SK-N-SH (cell line): ENCODE results near the gene COPE. TPM values are rescaled to one million over a fixed set of nuclear protein-coding genes. Genes with fewer than 3 reads are reported as not detected.

Source experiments
- CTCF ChIA-PET: fragments of 300-600, 350-600 bp; formaldehyde crosslinking; extraction: SDS; loops from one replicate; lab custom pipeline; 2021; lab: Yijun Ruan, JAX
- POLR2A ChIA-PET: fragments of 350-600 bp; sonication (Branson Sonifier 250); formaldehyde crosslinking; extraction: SDS; loops from one replicate; lab custom pipeline; 2020; ENCODE audit warnings: antibody characterized with exemption, inconsistent platforms; lab: Yijun Ruan, JAX
- DNase-seq: peaks from one replicate; pipeline ENCODE4 v3.0.0; 2012
- H2AFZ ChIP-seq: fragments of 200-600 bp; sonication (generic); 2 replicates; pipeline ENCODE4 v1.8.1; 2016; ENCODE audit warnings: antibody characterized with exemption, mild to moderate bottlenecking, low read depth
- H3F3A ChIP-seq: fragments of 200-600 bp; sonication (generic); replicated peaks from 2 replicates; pipeline ENCODE3; 2016; ENCODE audit warnings: antibody characterized with exemption, mild to moderate bottlenecking; ENCODE audit not compliant: insufficient read depth
- H3K27ac ChIP-seq, 2 experiments: fragments of 200-500 bp in 1 of 2; fragments of 200-600 bp in 1 of 2; sonication (Bioruptor generic) in 1 of 2; sonication (generic), shearing (Covaris generic) in 1 of 2; 2 replicates each; pipeline versions ENCODE4 v1.5.1 to v1.6.1; 2014 to 2016; ENCODE audit warnings: low read depth in 2 of 2, inconsistent platforms in 1 of 2, low read length in 1 of 2, mild to moderate bottlenecking in 1 of 2, mixed read lengths in 1 of 2
- H3K27me3 ChIP-seq: fragments of 200-600 bp; sonication (generic), shearing (Covaris generic); 2 replicates; pipeline ENCODE4 v1.6.1; 2016; ENCODE audit warnings: mixed run types; ENCODE audit not compliant: insufficient read depth
- H3K36me3 ChIP-seq, 2 experiments: fragments of 200-500 bp in 1 of 2; fragments of 200-600 bp in 1 of 2; sonication (Bioruptor generic) in 1 of 2; sonication (generic) in 1 of 2; replicated peaks in 1 of 2; 2 replicates each; pipeline versions ENCODE3 to v1.5.1; 2014 to 2016; ENCODE audit warnings: low read length in 1 of 2, mild to moderate bottlenecking in 1 of 2; ENCODE audit not compliant: insufficient read depth in 2 of 2, control insufficient read depth in 1 of 2
- H3K4me1 ChIP-seq, 2 experiments: fragments of 200-500 bp in 1 of 2; fragments of 200-600 bp in 1 of 2; sonication (Bioruptor generic) in 1 of 2; sonication (generic), shearing (Covaris generic) in 1 of 2; 2 replicates each; pipeline versions ENCODE4 v1.5.1 to v1.6.1; 2014 to 2016; ENCODE audit warnings: low read depth in 1 of 2, low read length in 1 of 2, mixed run types in 1 of 2; ENCODE audit not compliant: insufficient read depth in 2 of 2, control insufficient read depth in 1 of 2
- H3K4me2 ChIP-seq: fragments of 200-600 bp; sonication (generic), shearing (Covaris generic); 2 replicates; pipeline ENCODE4 v1.6.1; 2017; ENCODE audit warnings: mixed run types
- H3K4me3 ChIP-seq, 2 experiments: fragments of 200-500 bp in 1 of 2; fragments of 200-600 bp in 1 of 2; sonication (Bioruptor generic) in 1 of 2; sonication (generic), shearing (Covaris generic) in 1 of 2; 2 replicates each; pipeline versions ENCODE4 v1.5.1 to v1.8.1; 2014 to 2016; ENCODE audit warnings: low read depth in 2 of 2, inconsistent platforms in 1 of 2, low read length in 1 of 2, mild to moderate bottlenecking in 1 of 2, mixed read lengths in 1 of 2, moderate library complexity in 1 of 2
- H3K79me2 ChIP-seq: fragments of 200-600 bp; sonication (generic); 2 replicates; pipeline ENCODE4 v1.8.1; 2017; ENCODE audit warnings: mild to moderate bottlenecking; ENCODE audit not compliant: insufficient read depth
- H3K9ac ChIP-seq: fragments of 200-600 bp; sonication (generic); 2 replicates; pipeline ENCODE4 v1.6.1; 2017; ENCODE audit warnings: mixed run types
- H3K9me2 ChIP-seq: fragments of 200-600 bp; sonication (generic); 2 replicates; pipeline ENCODE4 v1.6.1; 2017; ENCODE audit warnings: mixed run types
- H3K9me3 ChIP-seq: fragments of 200-600 bp; sonication (generic); 2 replicates; pipeline ENCODE4 v1.6.1; 2017; ENCODE audit warnings: mixed run types, mild to moderate bottlenecking, moderate library complexity
- H4K20me1 ChIP-seq: fragments of 200-600 bp; sonication (generic); 2 replicates; pipeline ENCODE4 v1.6.1; 2017; ENCODE audit warnings: mild to moderate bottlenecking, mixed run types; ENCODE audit not compliant: insufficient read depth
- CHD2 ChIP-seq: fragments of 150-350 bp; IDR thresholded peaks from 2 replicates; pipeline ENCODE4 v1.6.1; 2018; ENCODE audit warnings: low read length; ENCODE audit not compliant: partially characterized antibody
- EP300 ChIP-seq, 2 experiments: IDR thresholded peaks; 2 replicates each; pipeline versions ENCODE4 v1.4.0 to v1.6.1; 2012; ENCODE audit warnings: borderline replicate concordance in 1 of 2, low read depth in 1 of 2, low read length in 1 of 2
- EZH2phosphoT487 ChIP-seq: fragments of 200-600 bp; sonication (generic); IDR thresholded peaks from 2 replicates; pipeline ENCODE4 v1.6.1; 2017; ENCODE audit warnings: low read depth, mixed run types, mild to moderate bottlenecking, antibody characterized with exemption, moderate library complexity, borderline replicate concordance
- FOSL2 ChIP-seq: IDR thresholded peaks from 2 replicates; pipeline ENCODE4 v1.4.0; 2012; ENCODE audit warnings: low read depth, mild to moderate bottlenecking, moderate library complexity, borderline replicate concordance
- FOXM1 ChIP-seq: IDR thresholded peaks from 2 replicates; pipeline ENCODE4 v1.4.0; 2012; ENCODE audit warnings: low read depth, mild to moderate bottlenecking
- GABPA ChIP-seq: IDR thresholded peaks from 2 replicates; pipeline ENCODE4 v1.4.0; 2012; ENCODE audit warnings: low read depth, mild to moderate bottlenecking
- IRF3 ChIP-seq: fragments of 150-350 bp; IDR thresholded peaks from 2 replicates; pipeline ENCODE4 v1.6.1; 2016; ENCODE audit warnings: mild to moderate bottlenecking, low read depth, low read length
- JUND ChIP-seq: IDR thresholded peaks from 2 replicates; pipeline ENCODE4 v1.4.0; 2012
- MXI1 ChIP-seq: IDR thresholded peaks from 2 replicates; pipeline ENCODE4 v1.6.1; 2012; ENCODE audit warnings: mild to moderate bottlenecking, low read depth, low read length, improper control_type of control experiment
- NFIC ChIP-seq: IDR thresholded peaks from 2 replicates; pipeline ENCODE4 v1.4.0; 2012; ENCODE audit warnings: borderline replicate concordance
- NRF1 ChIP-seq: IDR thresholded peaks from 2 replicates; pipeline ENCODE4 v1.6.1; 2012; ENCODE audit warnings: low read depth, mild to moderate bottlenecking, low read length
- POLR2AphosphoS5 ChIP-seq: IDR thresholded peaks from 2 replicates; pipeline ENCODE4 v1.6.1; 2012; ENCODE audit warnings: low read depth, low read length
- RAD21 ChIP-seq: IDR thresholded peaks from 2 replicates; pipeline ENCODE4 v1.6.1; 2012; ENCODE audit warnings: mild to moderate bottlenecking, low read length
- RCOR1 ChIP-seq: fragments of 150-350 bp; IDR thresholded peaks from 2 replicates; pipeline ENCODE4 v1.6.1; 2017; ENCODE audit warnings: antibody characterized with exemption, low read length
- REST ChIP-seq: IDR thresholded peaks from 2 replicates; pipeline ENCODE4 v1.6.1; 2012; ENCODE audit warnings: mild to moderate bottlenecking, low read depth, low read length, moderate library complexity
- RXRA ChIP-seq: IDR thresholded peaks from 2 replicates; pipeline ENCODE4 v1.4.0; 2012; ENCODE audit warnings: low read depth, mild to moderate bottlenecking, borderline replicate concordance
- SMC3 ChIP-seq: IDR thresholded peaks from 2 replicates; pipeline ENCODE4 v1.6.1; 2012; ENCODE audit warnings: low read depth, low read length, improper control_type of control experiment
- TCF12 ChIP-seq: IDR thresholded peaks from 2 replicates; pipeline ENCODE4 v1.4.0; 2012
- USF1 ChIP-seq: IDR thresholded peaks from 2 replicates; pipeline ENCODE4 v1.4.0; 2012; ENCODE audit warnings: low read depth, borderline replicate concordance
- YY1 ChIP-seq: IDR thresholded peaks from 2 replicates; pipeline ENCODE4 v1.4.0; 2012; ENCODE audit warnings: low read depth, mild to moderate bottlenecking
- WGBS: methylation state at CpG from one replicate; pipeline ENCODE4 v1.1.6; 2017; ENCODE audit warnings: low lambda C conversion rate; 5-methylcytosine and 5-hydroxymethylcytosine counted together
- polyA plus RNA-seq, 3 experiments: library from polyadenylated mRNA; depleted of rRNA; stranded (reverse); fragments of >200 nt; gene quantifications; 2 replicates each; pipeline ENCODE4 v1.2.3, GENCODE V29; 2012

COPE gene
- polyA plus RNA-seq, 1 of the 3 experiments (the other 2 are of a cell fraction), result 450 TPM

- H2AFZ ChIP-seq, result no peak overlapping the region
- H3K27ac ChIP-seq, result peak overlapping the region in 1 of 2 experiments; percentile 98; a peak in 2 of 4 replicates
- peaks cover 64% of the 10 kb centered on the region for H3K79me2 ChIP-seq
- H3F3A ChIP-seq, result peaks cover 12% of the 10 kb centered on the region
- POLR2A ChIA-PET, result interaction anchor here (0.5 to 1.3 kb wide), 3 partner anchors 69 to 292 kb away, joined by 3 to 4 read pairs (median 3); partner anchors contain the start of genes COPE and DDX49
- no peaks in the 10 kb centered on the region for H3K9me3 ChIP-seq
- no peak overlapping the region for H3K9ac ChIP-seq
- WGBS, result 91% methylated on average over 16 of the region's 27 CpGs
- no peak overlapping the region for H3K4me3 ChIP-seq
- H4K20me1 ChIP-seq, result peaks cover 58% of the 10 kb centered on the region
- TF ChIP-seq RAD21 (0 out of 2 replicates have a peak, but pooled peaks have one; percentile 1), IRF3 (no peak), JUND (no peak), FOXM1 (no peak), RXRA (no peak), RCOR1 (no peak; the same call in 1 of the 2 replicates), USF1 (no peak), GABPA (no peak), CHD2 (no peak), EP300 (IDR thresholded peaks at IDR 0.05; ENCODE audit: borderline replicate concordance in 1 of 2, low read depth in 1 of 2, low read length in 1 of 2) (peak in 1 of 2 experiments; percentile 68; a peak in 2 of 4 replicates), EZH2phosphoT487 (no peak), MXI1 (peak; percentile 63; the same call in 1 of the 2 replicates)
- H3K27me3 ChIP-seq, result no peaks in the 10 kb centered on the region
- CTCF ChIA-PET, result interaction anchor here (1.3 to 16.0 kb wide), 8 partner anchors 13 to 400 kb away, joined by 3 to 234 read pairs (median 7); partner anchors contain the start of genes REX1BD and UPF1
- peak; percentile 87 for DNase-seq
- peaks cover 24 to 61% of the 10 kb centered on the region in 2 experiments for H3K4me1 ChIP-seq
- H3K9me2 ChIP-seq, result no peaks in the 10 kb centered on the region
- H3K36me3 ChIP-seq, result peaks cover 31 to 58% of the 10 kb centered on the region in 2 experiments
- H3K4me2 ChIP-seq, result no peak overlapping the region
Observed at GRCh38 chr19:18850471-18851375, 68.5 kb downstream of the COPE start.

- Histone ChIP-seq H3K27me3 (no peaks in the 10 kb centered on the region), H3K27ac (peak overlapping the region in 1 of 2 experiments; percentile 98; a peak in 3 of 4 replicates), H3K4me1 (peaks cover 24 to 69% of the 10 kb centered on the region in 2 experiments), H3K4me2 (peak overlapping the region; percentile 67; the same call in 1 of the 2 replicates), H3F3A (peaks cover 12% of the 10 kb centered on the region), H3K9me2 (no peaks in the 10 kb centered on the region), H2AFZ (no peak overlapping the region), H3K9ac (no peak overlapping the region), H4K20me1 (peaks cover 66% of the 10 kb centered on the region), H3K9me3 (no peaks in the 10 kb centered on the region), H3K36me3 (peaks cover 31 to 50% of the 10 kb centered on the region in 2 experiments), H3K4me3 (no peak overlapping the region), H3K79me2 (peaks cover 71% of the 10 kb centered on the region)
- ChIA-PET POLR2A (interaction anchor here (0.7 to 1.1 kb wide), 2 partner anchors 259 to 260 kb away, joined by 3 read pairs; no protein-coding TSS in a partner anchor), CTCF (interaction anchor here (1.3 to 16.0 kb wide), 7 partner anchors 13 to 258 kb away, joined by 3 to 234 read pairs (median 18); partner anchors contain the start of genes CERS1, REX1BD and UPF1)
- WGBS, result 91% methylated on average over 15 of the region's 16 CpGs
- DNase-seq, result no peak
- TF ChIP-seq EP300 (IDR thresholded peaks at IDR 0.05; ENCODE audit: borderline replicate concordance in 1 of 2, low read depth in 1 of 2, low read length in 1 of 2), result no peak
- TF ChIP-seq SMC3, result no peak
- TF ChIP-seq EZH2phosphoT487, result no peak
- TF ChIP-seq NFIC, result no peak
- TF ChIP-seq FOSL2, result no peak
- no peak for TF ChIP-seq REST
- no peak for TF ChIP-seq POLR2AphosphoS5
- no peak for TF ChIP-seq NRF1
- no peak for TF ChIP-seq MXI1
- TF ChIP-seq FOXM1, result no peak
- TF ChIP-seq TCF12, result no peak
- TF ChIP-seq YY1, result no peak
Observed at GRCh38 chr19:18849838-18850400, 69.3 kb downstream of the COPE start.
